Activated naive CD4-positive, alpha-beta T cell treated with anti-CD3 and anti-CD28 coated beads, Interleukin-2, amount 10 ng/mL, durations not matched to agents 5 hours and 36 hours (primary cell): ENCODE data around the gene FAM186B. TPM values are rescaled to one million over a fixed set of nuclear protein-coding genes. Genes with fewer than 3 reads are reported as not detected.

Experiments
- total RNA-seq, 2 experiments: library from RNA; stranded (reverse); gene quantifications; one replicate each; pipeline ENCODE4 v1.2.3, GENCODE V29; 2021

Gene FAM186B, protein sequence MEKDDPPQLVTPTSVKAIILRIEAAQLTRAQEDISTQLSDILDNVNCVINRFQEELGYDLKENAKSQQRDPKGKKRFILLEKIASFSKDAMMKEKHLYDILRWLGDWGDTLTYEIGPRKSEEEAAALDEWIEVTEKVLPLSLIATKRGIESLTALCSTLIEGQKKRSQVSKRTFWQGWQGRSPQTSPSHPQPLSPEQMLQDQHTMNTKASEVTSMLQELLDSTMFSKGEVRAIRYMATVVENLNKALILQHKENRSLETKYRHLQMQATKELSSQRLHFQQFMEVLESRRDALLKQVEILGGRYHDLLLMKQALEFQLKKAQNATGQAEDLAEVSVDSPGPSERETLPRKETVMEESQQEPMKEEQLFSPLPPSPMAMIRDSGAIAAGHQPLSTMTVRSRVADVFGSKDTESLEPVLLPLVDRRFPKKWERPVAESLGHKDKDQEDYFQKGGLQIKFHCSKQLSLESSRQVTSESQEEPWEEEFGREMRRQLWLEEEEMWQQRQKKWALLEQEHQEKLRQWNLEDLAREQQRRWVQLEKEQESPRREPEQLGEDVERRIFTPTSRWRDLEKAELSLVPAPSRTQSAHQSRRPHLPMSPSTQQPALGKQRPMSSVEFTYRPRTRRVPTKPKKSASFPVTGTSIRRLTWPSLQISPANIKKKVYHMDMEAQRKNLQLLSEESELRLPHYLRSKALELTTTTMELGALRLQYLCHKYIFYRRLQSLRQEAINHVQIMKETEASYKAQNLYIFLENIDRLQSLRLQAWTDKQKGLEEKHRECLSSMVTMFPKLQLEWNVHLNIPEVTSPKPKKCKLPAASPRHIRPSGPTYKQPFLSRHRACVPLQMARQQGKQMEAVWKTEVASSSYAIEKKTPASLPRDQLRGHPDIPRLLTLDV
- under 1 TPM; 0.13 to 0.19 TPM for total RNA-seq

DNA sequence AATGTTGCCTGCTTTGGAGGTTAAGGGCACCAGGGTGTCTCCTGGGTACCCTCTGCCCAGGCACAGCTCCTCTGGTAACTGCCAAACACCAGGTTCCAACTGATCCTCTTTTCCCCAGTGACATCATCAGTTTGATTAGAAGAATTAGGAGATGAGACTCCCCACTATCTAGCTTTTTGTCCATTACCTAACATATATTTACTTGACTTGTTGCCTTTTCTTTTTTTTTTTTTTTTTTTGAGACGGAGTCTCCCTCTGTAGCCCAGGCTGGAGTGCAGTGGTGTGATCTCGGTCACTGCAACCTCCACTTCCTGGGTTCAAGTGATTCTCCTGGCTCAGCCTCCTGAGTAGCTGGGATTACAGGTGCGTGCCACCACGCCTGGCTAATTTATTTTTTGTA lies at the start of gene FAM186B:
FAM186B (minus strand) TSS at position 101 of the 400 bp plus-strand sequence. CDS start 162 bp downstream, outside the sequence.

DNA sequence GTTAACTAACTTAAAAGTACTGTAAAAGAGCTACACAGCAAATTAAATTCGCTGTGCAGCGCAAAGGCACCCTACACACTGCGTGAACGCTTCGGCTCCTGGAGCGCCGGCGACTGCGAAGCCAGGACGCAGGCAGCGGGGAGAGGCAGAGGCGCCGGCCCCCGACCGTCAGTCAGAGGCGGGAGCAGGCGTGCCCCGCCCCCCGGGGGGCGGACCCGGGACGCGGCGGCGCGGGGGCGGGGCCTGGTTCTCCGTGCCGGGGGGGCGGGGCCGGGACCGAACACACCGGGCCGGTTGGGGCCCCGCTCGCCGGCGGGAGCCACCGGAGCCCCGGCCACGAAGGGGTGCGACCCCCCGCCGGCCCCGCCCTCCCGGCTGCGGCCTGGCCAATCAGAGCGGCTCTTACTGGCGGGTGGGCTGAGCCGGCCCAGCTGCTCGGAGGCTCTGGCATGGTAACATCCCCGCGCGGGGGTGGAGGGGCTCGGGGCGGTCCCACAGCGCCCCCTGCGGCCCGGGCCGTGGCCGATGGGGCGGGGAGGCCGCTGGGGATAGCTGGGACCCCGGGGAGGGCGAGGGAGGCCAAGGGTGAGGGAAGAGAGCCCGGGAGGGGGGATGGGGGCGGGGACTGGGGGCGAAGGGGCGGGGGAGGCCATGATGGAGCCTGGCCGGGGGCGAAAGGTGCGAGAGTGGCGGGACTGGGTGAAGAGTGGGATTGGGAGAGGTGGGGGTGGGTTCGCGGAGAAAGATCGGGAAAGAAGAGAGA lies 17.9 kb upstream of the FAM186B start, which contains the start of gene PRPF40B:
PRPF40B (plus strand) TSS at position 420 of the 763 bp plus-strand sequence; CDS start at position 450, 30 bp downstream.

DNA sequence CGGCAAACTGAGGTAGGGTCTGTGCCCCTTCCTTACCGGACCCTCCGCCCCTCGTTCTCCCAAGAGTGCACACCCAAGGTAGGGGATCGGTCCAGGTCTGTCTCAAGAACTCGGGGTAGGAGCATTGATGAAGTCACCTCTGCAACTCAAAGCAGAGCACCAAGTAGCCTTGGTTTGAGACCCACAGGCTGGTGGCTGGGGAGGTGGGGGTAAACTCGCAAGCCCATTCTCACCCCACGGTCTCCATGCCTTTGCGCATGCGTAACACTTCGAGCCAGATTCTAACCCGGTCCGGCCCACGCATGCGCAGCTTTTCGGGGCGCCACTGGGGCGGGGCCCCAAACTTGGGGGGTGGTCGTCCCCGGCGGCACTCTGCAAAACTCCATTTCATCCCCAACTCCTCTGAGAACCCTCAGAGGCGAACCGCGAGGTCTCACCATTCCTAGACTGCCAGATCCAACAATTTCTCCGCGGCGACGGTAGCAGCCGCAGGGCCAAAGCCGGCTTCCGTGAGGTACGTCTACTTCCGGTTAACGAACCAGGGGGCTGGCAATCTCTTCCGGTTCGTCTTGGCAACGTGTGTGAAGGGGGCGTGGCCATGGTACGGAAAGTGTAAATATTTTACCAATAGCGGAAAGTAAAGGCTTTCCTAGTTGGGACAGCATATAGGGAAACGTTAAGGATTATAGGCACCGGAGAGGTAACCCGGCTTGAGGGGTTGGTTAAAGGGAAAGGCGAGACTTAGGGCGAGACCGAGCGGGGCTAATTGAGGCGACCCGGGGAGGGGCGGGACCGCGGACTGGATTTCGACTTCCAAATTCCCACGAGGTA lies 37.6 kb downstream of the FAM186B start, which contains the start of gene MCRS1:
MCRS1 (minus strand) TSS at position 532 of the 831 bp plus-strand sequence. CDS start 1,411 bp downstream, outside the sequence.

DNA sequence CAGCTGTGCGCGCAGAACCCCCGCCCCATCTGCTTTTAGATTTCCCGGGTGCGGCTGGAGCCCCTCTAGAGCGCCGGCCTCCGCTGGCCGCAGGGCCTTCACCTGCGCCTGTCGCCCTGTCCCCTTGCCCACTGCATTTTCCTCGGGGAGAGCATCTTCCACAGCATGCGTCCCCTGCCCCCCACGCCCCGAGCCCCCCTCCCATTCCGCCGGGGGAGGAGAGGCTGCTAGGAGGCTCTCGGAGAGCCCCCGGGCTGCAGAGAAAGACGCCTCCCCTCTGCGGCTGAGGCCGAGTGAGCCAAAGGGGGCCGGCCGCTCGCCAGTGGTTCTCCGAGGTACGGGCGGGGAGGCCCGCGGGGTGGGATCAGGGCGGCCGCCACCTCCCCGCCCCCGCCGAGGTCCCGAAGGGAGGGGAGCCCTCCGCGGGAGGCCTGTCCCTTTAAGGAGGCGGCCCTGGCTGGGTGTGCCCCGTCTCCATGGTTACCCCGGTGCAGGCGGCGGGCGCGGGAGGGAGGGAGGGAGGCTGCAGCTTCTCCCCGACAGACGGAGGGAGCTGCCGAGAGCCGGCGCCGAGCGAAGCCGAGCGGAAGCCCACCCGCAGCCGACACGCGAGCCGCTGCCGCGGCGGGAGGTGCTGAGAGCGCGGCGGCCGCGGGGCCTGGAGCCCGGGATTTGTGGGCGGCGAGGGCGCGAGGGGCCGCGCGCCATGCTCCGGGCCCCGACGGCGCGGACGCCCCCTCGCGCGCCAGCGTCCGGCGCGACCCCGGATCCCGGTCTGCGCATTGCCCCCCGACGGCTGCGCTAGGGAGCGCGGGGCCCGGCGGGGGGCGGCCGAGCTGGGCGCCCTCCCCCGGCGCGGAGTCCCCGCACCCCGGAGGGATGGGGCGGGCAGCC lies 66.7 kb downstream of the FAM186B start, which contains the start of gene KCNH3:
KCNH3 (plus strand) TSS at position 521 of the 894 bp plus-strand sequence. CDS start 387 bp downstream, outside the sequence.

Other genes starting within 250 kb of the FAM186B start
- 1 to 10 TPM; 8.5 to 9.9 TPM for gene SPATS2, start 238.2 kb downstream of the FAM186B start, total RNA-seq
- 1 to 10 TPM; 1.8 to 2.4 TPM for gene KCNH3, start 66.6 kb downstream of the FAM186B start, total RNA-seq
- 10 to 100 TPM; 73.9 to 74.3 TPM for gene MCRS1, start 37.5 kb downstream of the FAM186B start, total RNA-seq
- gene PRPF40B, start 17.9 kb upstream of the FAM186B start, total RNA-seq, result 10 to 100 TPM; 11.3 to 13.0 TPM
- 10 to 100 TPM; 38.0 to 40.8 TPM for gene FMNL3, start 101.8 kb upstream of the FAM186B start, total RNA-seq
- 100 to 1,000 TPM; 400 to 401 TPM for gene TMBIM6, start 135.9 kb upstream of the FAM186B start, total RNA-seq
- gene NCKAP5L, start 222.8 kb upstream of the FAM186B start, total RNA-seq, result 1 to 10 TPM; 7.1 to 7.9 TPM
- 1 to 10 TPM; 7.4 to 8.8 TPM for gene BCDIN3D, start 237.5 kb upstream of the FAM186B start, total RNA-seq